UCSD-AML1 (cell line): ENCODE measurements around the gene LTBP3.
A peak's percentile ranks its signal among the peaks of the same experiment; 100 is the strongest.
"Not testable (repeated sequence)": the region's sequence is repeated elsewhere in the genome, so short reads cannot be mapped to it uniquely, and the experiment has no call there.

Experiments
- DNase-seq: peaks from one replicate; lab custom pipeline; 2025; ENCODE audit not compliant: unreplicated experiment; lab: John Stamatoyannopoulos, UW

Gene LTBP3

GRCh38 chr11:65572356-65573051, 14.3 kb upstream of the LTBP3 start, which contains the start of gene FAM89B:
Gene FAM89B, plus strand, starts transcription at chr11:65572538. Its CDS starts 132 bp downstream, at chr11:65572670.
- DNase-seq: peak; percentile 88

GRCh38 chr11:65571940-65572339, 13.8 kb upstream of the LTBP3 start:
- peak; percentile 61 for DNase-seq

GRCh38 chr11:65571420-65571819, 13.3 kb upstream of the LTBP3 start:
- DNase-seq: no peak

DNA sequence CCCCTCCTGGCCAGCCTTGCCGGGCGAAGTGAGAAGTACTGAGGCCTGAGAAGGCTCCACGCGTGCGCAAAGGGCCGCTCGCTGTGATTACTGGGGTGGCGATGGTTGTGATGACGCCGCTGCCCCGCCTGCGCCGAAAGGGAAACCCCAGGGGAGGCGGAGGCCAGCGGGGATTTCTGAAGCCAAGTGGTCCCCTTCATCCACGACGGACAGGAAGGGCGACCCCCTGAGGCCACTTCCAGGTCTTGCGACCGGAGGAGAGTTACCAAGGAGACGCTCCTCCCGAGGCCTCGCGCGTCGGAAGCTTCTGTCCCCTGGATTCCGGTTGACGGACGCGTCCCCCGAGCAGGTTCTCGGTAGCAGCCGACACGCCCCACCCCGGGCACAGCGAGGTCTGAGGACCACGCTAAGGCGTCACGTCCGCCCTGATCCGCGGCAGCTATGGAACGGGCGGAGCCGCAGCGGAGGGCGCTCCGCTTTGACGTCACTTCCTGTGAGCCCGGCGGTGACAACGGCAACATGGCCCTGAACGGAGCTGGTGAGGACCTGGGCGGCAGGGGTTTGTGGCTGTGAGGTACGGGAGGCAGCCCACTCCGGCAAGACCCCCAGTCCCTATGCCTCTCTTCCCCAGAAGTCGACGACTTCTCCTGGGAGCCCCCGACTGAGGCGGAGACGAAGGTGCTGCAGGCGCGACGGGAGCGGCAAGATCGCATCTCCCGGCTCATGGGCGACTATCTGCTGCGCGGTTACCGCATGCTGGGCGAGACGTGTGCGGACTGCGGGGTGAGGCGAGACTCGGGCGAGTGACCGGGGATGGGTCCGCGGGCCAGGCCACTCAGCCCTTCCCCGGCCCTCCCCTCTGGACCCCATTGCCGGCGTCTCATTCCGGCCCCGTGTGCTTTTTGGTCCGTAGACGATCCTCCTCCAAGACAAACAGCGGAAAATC, 12.1 kb upstream of the LTBP3 start, which contains the start of gene ZNRD2:
TSS of gene ZNRD2 (plus strand) at position 505 of the 946 bp plus-strand sequence. CDS start at position 520, 15 bp downstream.
- DNase-seq: peak; percentile 99

DNA sequence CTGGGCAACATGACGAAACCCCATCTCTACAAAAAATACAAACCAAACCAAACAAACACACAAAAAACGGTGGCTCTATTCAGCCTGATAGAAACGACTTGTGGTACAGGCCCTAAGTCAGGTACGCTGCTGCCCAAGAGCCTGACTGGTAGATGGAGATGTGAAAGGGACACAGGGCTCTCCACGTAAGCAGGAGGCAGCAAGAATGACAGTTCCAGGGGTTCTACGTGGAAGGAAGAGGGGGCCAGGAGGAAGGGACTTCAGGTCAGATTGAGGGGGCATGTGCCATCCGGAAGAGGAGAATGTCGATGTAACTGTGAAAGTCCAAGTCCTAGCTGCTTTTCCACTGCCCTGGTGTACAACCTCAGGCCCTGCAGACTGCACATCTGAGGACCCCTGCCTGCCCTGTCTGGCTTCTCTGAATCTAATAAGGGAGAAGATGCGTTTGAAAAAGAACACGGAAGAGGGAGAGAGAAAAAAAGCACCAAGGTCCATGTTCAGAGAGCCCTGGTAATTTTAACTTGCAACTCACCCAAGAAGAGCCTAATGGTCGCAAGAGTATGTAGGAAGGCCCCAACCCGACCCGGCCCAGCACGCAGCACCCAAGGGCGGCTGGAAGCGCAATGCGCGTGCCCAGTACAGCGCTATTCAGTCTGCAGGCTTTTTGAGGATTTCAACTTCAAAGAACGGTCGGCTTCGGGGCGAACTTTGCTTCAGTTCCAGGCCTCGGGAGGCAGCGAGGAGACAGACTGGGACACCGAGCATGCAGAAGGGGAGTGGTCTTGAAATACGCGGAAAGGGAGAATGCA, 11.2 kb upstream of the LTBP3 start:
- no peak for DNase-seq

DNA sequence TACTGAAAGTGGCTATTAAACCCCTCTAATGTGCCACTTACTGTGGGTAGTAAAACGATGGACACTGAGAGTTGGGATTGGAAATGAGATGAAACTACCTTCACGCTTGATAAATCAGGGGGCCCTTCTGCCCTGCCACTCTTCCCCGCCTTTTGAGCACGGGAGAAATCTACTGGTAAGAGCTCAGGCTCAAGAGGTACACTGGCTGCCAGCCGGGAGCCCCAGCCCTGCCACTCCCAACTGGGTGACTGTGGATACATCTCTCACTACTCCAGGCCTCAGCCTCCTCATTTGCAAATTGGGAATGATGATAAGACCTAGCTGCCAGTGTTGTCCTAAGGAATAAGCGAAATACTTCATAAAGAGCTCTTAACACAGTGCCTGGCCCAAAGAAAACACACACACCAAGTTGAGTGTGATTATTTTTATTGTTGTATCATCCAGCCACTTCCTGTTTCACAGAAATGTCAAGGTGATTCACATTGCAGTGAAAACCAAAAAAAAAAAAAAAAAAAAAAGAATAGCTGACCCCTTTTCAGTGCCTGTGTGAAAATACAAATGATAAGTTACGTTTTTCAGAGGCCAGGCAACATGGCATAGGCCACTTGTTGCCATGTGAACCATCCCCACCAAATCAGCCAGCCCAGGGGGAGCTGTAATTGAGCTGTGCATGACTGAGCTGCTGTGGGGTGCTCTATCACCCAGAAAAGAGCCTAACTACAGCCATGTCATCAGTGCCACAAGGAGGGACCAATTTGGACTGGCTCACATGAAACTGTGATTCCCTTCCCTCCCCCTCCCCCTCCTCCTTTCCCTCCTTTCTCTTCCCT, 7.7 kb upstream of the LTBP3 start:
- DNase-seq: no peak

DNA sequence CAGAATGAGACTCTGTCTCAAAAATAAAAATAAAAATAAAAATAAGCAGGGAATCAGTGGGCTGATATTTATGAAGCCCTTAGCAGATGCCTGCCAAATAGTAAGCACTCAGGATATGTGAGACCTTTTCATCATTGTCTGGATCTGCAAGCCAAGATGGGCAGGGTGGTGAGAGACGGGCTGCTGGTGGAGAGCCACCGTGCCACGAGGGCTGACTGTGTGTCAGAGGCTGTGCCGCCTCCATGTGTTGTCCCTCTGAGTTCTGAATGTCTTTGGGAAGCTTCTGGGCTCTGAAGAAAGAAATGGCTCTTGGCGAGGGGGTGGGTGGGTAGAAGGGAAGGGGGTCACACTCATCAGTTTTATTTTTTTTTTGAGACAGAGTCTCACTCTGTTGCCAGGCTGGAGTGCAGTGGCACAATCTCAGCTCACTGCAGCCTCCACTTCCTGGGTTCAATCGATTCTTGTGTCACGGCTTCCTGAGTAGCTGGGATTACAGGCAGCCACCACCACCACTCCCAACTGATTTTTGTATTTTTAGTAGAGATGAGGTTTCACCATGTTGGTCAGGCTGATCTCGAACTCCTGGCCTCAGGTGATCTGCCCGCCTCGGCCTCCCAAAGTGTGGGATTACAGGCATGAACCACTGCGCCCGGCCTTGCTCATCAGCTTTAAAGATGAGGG, 6.9 kb upstream of the LTBP3 start:
- DNase-seq: not testable (repeated sequence)

DNA sequence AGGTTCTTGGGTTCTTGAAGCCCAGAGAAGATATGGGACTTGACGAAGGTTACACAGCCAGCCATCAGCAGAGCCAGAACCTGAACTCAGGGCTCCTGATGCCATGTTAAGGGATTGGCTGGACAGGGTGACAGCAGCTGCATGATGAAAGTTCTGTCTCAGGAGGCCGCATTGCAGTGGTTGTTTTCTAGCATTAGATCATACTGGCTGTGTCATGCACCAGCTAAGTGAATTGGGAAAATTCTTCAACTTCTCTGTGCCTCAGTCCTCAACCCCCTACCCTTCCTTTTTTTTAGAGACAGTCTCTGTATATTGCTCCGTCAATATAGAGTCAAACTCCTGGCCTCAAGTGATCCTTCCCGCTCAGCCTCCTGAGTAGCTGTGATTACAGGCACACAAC, 5.4 kb upstream of the LTBP3 start:
- no peak for DNase-seq

DNA sequence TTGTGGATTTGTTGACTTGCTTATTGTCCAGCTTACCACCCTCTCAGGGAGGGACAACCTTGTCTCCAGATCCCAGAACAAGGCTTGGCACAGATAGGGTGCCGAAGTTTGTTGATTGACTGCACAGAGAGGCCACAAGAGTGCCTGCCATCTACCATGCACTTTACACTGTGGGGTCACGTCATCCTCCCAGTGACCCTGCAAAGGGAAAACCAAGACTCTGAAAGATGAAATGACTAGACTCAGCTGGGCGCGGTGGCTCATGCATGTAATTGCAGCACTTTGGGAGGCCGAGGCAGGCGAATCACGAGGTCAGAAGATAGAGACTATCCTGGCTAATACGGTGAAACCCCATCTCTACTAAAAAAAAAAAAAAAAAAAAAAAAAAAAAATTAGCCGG, 4.6 kb upstream of the LTBP3 start:
- no peak for DNase-seq

GRCh38 chr11:65562020-65562419, 3.9 kb upstream of the LTBP3 start:
- DNase-seq: no peak

GRCh38 chr11:65560555-65561418, 2.6 kb upstream of the LTBP3 start:
- DNase-seq: no peak

- no peak for DNase-seq
These were observed 1.9 kb upstream of the LTBP3 start for GRCh38 chr11:65559951-65560537.

GRCh38 chr11:65559535-65559934, 1.4 kb upstream of the LTBP3 start:
- DNase-seq: no peak

- no peak for DNase-seq
These were observed 861 bp upstream of the LTBP3 start for GRCh38 chr11:65558930-65559509.

DNA sequence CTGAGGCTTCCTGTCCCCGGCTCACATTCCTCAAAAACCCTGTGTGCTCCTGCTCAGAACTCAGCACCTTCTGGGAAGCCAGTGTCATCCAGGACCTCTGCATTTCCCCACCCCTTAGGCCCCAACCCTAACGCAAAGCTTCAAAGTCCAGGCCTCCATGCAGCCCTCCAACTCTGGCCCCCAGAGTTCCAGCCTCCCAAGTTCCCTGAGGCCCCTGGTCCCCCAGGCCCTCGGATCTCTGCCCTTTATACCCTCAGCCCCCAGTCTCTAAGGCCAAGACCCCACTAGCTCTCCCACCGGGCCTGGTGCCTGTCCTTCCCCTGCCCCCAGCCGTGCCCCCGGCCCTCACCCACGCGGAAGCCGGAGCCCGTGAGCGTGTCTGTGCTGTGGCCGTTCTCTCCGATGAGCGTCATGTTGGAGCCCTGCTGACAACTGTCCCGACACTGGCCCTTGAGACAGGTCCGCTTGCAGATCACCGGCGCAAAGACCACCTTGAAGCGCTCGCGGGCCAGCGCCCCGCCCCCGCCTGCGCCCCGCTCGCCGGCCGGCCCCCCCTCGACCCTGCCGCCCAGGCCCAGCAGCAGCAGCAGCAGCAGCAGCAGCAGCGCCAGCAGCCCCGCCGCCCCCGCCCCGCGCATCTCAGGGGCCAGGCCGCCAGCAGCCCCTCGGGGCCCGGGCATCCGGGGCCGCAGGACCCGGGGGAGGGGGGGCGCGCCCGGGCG, 718 bp downstream of the LTBP3 start:
- no peak for DNase-seq

DNA sequence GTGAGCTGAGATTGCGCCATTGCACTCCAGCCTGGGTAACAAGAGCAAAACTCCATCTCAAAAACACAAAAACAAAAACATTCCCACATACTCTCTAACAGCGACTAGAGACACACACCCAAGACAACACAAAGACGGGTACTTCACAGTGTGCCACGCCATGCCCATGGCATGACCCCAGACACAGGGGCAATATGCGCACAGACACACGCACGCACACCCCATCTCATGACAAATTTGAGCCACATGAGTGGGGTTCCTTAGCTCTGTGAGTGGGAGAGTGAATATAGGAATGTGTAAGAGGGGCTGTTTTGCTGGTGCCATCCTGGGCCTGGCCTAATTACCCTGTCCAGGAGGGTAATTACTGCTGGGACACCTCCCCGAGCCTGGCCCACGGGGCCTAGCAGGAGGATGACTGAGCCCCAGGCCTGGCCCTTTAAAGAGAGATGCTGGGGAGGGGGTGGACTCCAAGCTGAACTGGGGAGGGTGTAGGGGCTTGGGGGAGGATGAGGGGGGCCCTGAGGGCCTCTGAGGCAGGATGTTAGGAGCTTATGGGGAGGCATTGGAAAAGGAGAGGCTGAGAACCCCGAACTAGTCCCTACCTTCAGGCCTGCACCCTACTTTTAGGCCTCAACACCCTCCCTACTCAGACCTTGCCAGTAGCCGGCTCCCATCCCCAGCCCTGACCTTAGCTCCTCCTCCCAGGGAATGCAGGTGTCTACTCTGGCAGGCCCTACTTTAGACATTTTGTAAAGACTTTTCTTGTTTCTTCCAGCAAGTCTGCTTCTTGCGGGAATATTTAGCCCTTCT, 1.5 kb downstream of the LTBP3 start:
- no peak for DNase-seq
